Fibroblast of skin of left quadriceps (primary cell): ENCODE results near the gene CHD9.

Source experiments
- DNase-seq, 2 experiments: peaks; one replicate each; pipeline ENCODE4 v3.0.0-alpha.2; 2013; ENCODE audit warnings: low read depth in 2 of 2

CHD9 gene

DNA sequence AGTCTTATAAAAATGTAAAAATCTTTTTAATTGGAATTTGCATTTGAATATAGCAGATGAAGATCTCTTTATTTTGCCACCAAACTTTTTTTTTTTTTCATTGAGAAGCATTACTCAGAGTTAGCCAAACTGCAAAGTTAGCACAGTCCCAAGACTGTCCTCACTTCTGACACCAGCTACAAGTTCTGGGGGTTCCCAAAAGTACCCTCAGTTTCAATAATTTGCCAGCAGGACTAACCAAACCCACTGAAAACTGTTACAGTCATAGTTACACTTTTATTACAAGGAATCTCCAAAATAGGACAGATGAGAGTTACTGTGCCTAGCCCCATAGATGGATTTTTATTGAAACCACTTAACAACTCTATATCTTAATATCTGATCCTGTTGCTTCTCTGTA lies 144.1 kb downstream of the CHD9 start:
- DNase-seq: no peak

DNA sequence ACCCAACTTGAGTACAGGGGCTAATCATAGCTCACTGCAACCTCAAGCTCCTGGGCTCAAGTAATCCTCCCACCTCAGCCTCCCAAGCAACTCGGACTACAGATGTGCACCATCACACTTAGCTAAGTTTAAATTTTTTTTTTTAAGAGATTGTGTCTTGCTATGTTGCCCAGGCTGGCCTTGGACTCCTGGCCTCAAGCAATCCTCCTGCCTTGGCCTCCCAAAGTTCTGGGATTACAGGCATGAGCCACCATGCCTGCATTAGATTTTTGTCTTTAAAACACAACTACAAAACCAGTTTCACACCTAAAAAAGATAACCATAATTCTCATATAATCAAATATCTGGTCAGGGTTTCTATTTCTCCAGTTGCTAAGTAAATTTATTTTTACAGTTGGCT lies 147.1 kb downstream of the CHD9 start:
- DNase-seq: no peak

DNA sequence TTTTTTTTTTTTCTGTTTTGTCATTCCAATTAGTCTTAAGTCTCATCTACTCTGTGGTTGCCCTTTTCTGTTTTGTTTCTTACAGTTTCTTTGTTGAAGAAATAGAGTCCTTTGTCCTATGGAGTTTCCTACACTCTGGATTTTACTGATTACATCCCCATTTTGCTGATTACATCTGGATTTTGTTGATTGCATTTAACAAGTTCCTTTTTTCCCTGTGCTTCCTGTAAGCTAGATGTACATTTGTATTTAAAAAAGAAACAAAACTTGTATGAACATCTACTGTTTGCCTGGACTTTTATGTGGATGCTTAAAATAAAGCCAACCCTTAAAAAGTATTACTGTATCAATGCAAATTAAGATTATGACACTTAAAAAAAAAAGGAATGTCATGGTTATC lies 147.6 kb downstream of the CHD9 start:
- no peak for DNase-seq

DNA sequence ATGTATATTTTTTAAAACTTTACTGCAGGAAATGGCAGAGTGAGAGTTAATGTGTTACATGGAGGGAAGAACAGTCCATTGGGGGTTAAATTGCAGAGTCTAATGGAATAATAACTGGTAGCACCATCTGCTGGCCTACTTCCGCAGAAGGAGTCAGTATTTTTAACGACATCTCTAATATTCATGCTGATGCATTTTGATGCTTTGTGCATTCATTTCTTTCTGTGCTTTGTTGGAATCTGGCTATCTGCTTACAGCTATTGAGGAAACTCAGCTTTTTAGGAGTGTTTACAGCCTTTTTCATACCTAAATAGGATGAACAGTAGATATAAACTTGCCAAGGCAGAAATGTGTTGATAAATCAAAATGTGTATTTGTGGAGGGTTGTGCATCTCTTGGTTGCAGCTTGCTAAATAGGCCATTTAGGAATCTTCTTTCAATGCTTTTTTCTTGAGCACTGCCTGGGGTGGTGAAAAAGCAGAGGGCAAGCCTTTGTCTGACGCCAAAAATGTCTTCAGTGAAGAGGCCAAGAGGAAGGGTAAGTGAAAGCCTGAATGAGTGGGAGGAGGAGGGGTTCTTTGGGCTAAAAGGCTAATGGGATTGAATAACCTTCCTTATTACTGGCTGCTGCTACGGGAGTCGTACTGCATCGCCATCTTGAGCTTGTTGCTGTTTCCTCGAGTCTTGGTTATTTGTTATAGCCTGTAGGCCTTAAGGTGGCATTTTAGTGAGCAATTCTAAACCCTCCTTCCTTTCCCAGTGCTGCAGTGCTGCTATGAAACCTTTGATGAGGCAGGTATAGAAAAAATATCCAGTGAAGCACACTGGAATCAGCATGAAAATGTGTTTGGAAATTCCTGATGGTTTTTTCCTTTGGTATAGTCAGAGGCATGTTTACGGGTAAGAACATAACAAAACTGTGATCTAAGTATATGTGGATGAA lies 153.3 kb downstream of the CHD9 start:
- peak; percentile 66 to 68 for DNase-seq

DNA sequence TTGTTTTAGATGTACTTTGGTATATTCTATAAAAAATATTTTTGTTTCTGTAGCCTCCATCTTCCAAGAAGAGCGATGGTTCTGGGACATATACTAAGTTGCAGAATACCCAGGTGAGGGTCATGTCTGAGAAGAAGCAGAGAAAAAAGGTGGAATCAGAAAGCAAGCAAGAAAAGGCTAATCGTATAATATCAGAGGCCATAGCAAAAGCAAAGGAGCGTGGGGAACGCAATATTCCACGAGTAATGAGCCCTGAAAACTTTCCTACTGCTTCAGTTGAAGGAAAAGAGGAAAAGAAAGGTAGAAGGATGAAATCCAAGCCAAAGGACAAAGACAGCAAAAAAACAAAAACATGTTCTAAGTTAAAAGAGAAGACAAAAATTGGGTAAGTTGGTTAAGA lies 154.6 kb downstream of the CHD9 start:
- no peak for DNase-seq

DNA sequence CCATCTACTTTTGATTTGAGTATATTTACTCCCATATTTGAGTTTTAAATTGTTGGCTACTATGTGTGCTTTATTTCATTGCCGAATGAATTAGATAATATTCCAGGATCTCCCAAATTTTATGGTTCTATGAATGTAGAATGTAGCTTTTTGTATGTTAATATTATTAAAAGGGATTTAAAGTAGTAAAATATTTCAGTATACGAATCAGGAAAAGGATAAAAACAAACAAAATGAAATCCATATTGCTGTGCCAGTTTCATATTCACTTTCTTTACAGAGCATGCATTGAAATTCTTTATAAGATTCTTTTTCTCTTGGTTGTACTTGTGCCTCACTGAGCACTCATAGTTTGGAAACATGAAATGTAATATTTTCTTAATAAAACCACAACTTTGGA lies 155.1 kb downstream of the CHD9 start:
- DNase-seq: no peak

DNA sequence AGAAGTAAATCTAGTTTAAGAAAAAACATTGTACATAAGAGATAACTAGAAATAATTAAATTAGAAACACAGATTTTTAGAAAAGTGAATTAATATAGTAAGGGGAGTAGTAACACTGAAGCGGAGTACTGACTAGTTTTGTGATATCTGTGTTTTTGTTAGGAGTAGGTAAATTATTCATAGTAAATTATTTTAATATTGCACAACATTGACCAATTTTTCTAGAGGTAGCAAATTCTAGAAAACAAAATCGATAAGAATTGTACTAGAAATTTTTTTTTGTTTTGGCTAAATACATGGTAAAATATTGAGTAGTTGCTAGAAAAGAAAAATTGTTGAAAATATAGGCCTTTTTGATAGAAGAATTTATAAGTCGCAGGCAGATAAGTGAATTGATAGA lies 156.5 kb downstream of the CHD9 start:
- DNase-seq: no peak

DNA sequence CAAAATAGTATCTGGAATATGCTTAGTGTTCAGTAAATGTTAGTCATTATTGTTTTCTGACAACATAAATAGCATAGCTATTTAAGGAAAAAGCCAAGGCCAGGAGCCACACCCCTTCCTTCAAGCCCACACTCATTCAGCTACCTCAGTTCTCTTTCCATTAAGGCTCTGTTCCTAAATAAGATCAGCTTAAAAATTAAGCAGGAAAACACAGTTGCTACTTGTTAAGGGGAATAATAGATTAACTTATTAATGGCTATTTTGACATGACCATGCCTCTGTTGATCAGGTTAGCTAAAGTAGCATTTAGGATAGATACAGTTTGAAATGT lies 158.1 kb downstream of the CHD9 start:
- DNase-seq: no peak

DNA sequence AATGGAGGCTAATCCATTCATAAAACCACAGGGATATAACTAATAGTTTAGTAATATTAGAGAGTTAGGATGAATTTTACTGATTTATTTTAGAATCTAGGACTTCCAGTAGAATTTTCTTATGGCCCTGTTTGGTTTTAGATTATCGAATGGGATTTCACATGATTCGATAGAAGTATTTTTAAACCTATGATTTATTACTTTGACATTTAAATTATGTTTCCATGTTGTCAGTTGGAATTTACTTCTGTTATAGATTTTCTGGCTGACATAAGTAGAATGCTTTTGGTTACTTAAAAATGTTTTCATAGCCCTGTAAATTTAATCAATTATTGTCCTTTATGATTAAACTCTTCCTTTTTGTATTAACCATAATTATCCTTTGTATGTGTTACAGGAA lies 158.8 kb downstream of the CHD9 start:
- no peak for DNase-seq

DNA sequence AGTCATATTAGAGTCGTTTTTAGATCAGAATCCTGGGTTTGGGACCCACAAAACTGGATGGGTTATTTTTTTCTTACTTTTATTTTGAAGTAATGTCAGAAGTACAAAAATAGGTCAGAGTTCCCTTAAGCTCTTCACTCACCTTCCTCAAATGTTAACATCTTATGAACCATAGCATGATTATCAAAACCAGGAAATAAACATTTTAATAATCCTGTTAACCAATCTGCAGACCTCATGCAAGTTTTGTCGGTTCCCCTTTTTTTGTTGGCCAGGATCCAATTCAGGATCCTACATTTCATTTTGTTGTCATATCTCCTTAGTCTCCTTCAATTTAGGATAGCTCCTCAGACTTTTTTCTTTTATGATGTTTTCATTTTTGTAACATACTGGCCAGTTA lies 162.0 kb downstream of the CHD9 start:
- no peak for DNase-seq

DNA sequence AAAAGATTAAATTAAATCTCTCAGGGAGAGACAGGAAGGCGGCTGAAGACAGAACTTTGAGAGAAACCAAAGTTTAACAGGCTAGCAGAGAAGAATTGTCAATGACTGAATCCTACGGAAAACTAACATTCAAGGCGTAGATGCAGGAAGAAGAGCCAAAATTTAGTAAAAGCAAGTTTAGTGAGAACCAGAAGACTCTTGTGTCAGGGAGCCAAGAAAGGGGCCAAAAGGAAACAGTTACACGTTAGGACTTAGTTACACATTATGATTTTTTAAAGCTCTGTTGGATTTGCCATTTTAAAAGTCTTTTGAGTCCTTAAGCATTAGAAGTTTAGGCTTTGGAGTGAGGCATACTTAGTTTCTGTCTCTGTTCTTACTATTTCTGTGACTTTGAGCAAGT lies 164.6 kb downstream of the CHD9 start:
- DNase-seq: no peak

DNA sequence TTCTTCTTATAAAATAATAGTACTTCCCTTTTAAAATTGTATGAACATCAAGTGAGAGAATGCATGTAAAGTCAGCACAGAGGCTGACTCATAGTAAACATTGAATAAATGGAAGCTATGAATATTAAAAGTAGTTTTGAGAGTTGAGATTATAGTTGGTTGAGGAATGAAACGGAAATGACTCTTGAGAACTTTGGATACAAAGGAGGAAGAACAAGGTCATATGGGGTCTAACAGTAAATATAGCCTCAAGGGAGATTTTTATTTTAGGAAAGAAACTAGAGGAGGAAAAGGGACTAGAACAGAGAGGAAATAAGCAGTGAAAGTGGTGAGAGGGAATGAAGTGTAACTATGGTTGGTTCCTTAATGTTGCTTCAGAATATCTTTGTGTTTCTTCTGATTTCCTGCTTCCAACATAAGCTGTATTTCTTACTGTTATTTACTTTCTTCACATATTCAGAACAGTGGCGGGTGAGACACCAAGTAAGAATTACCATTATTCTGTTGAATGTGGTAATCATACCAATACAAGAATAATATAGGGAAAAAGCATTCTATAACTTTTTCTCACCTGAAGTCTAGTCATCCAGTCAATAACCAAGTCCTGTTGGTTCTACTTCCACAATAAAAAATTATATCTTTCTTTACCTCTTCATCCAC lies 165.1 kb downstream of the CHD9 start:
- DNase-seq: no peak

DNA sequence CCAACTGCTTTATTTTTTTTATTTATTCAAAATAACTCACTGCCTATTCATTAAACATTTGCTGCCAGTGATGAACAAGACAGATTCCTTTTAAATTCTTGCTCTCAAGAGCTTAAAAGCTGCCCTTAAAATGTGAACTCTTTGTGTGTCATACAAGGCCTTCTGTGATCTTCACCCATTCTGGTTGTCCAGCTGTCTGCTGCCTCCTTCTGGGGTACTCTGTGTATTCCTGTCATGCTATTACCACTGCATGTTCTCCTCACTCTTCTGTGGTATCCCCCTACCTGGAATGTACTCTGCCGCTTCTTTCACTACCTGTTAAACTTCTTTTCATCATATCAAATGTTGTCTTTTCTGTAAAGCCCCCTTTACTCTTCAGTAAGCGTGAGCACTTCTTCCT lies 165.8 kb downstream of the CHD9 start:
- DNase-seq: no peak

DNA sequence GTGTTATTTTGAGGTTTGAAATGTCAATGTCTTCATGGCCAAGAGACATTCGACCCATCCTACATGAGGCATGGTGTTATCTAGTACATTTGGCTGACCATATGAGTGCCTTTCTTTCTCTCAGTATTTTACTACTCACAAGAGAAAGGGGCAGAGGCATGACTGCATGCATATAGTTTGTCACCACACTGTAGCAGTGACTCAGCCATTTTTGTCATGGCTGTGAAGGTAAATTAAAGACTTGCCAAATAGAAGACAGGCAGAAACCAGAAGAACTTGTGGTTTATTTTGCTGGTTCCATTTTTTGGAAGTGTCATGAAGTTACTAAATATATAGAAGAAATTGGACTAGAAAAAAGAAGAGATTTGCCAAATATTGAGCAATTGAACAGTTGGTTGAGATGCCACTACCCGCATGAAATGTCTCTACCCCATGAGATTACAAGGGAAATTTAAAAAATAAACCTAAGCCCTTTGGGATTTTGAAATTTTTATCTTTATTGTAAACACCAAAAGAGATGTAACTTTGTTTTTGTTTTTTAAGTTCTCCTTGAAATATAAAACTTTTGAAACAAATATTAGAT lies 170.3 kb downstream of the CHD9 start:
- DNase-seq: no peak

DNA sequence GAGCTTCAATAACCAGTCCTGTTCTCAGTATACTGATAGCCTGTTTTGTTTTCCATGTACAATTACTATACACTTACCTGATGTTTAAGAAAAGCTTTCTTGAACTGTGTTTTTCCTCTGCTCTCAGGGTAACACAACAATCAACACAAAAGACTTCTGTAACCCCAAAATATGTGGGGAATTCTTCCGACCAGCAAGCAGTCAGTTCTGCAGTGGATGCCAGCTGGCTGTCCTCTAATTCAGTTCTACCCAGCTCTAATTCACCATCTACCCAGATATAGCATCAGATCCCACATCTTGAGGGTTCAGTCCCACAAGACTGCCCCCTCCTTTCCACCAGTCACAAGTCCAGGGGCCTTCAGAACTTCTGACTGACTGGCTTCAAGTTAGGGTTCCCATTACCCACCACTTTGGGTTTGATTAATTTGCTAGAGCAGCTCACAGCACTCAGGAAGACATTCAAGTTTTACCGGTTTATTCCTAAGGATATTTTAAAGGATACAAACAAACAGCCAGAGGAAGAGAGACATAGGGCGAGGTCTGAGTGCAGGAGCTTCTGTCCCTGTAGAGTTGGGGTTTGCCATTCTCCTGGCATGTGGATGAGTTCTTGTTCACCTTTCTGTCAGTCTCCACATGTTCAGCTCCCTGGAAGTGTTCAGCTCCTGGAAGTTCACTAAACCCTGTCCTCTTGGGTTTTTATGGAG lies 178.2 kb downstream of the CHD9 start:
- DNase-seq: no peak

DNA sequence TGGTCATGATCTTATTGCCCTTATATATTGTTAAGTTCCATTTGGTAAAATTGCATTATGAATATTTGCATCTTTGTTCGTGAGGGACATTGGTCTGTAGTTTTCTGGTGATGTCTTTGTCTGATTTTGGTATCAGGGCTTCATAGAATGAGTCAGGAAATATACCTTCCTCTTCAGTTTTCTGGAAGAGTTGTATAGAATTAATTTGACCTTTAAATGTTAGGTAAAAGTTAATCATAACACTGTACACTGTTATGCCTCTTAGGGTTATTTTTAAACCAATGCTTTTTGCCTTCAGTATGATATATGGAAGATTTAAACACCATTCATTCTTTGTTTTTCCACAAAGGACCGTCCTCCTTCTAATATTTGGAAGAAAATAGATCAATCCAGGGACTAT lies 180.0 kb downstream of the CHD9 start:
- no peak for DNase-seq

DNA sequence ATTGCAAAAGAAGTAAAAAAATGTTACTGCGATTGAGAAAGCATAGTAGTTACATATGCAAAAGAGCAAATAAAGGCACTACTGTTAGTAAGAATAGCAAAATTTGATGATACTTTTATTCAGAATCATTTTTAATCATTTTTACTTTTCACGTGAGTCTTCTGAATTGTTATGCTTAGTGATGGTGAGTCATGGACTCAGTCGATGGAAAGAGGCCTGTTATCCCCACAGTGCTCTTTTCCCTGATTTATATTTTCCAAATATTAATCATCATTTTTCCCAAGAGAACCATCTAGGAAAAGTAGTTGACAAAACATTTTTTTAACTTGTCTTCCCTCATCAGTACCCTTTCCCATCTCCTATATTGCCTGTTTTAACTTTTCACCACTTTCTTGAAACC lies 181.1 kb downstream of the CHD9 start:
- no peak for DNase-seq

DNA sequence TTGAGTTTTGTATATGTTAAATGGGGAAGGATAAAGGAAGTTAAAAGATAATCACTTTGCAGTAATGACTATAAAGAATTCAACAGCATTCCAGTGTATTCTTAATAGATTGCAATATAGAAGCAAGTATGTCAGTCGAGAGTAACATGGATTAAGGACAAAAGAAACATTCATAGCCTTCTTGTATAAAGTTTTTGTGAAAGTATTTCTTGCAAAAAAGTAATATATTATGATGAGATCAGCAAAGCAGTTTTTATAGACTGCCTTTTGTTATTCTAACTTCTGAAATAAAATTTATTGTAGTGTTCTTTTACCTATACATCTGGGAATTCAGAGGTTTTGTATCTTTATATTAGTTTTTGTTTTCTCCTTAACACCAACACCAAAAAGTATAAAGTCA lies 194.5 kb downstream of the CHD9 start:
- no peak for DNase-seq

DNA sequence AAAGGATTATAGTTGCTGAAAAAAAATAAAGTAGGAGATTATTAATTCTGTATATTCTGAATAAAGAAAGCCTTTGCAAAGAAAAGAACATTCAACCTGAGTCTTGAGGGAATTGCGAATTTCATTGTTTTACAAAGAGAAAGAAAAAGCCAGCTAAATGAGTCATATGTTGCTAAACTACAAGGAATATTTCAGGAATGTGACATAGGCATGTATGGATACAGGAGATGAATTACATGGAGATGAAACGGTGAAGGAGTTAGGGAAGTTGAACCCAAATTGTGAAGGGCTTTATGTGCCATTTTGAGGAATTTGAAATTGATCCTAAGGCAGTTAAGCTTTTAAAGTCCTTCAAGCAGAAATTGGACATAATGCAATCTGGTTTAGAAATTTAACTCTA lies 202.2 kb downstream of the CHD9 start:
- peak; percentile 33 to 37 for DNase-seq

DNA sequence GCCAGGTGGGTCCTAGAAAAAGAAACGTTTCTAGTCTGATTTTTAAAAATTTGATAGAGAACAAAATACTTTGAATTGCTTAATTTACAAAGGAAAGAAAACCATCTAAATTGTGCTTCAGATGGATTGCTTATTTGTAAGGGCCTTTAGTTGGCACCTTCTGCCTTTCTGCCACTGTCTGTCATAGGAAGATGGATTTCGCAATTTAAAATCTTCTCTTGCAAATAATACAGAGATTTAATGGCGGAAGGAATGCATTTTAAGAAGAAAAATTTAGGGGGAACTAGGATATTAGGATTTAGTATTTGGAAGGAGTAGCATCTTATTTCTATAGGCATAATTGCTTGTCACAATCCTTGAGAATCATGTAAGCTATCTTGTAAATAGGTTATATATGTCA lies 204.0 kb downstream of the CHD9 start:
- DNase-seq: no peak

DNA sequence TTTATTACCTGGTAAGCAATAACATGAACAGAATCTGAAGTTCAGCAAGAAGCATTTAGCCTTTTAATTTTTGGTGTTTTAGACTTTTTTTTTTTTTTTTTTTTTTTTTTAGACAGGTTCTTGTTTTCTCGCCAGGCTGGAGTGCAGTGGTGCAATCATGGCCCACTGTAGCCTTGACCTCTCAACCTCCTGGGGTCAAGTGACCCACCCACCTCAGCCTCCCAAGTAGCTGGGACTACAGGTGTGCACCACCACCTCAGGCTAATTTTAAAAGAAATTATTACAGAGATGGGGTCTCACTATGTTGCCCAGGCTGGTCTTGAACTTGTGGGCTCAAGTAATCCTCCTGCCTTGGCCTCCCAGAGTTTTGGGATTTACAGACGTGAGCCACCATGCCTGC lies 206.5 kb downstream of the CHD9 start:
- no peak for DNase-seq

DNA sequence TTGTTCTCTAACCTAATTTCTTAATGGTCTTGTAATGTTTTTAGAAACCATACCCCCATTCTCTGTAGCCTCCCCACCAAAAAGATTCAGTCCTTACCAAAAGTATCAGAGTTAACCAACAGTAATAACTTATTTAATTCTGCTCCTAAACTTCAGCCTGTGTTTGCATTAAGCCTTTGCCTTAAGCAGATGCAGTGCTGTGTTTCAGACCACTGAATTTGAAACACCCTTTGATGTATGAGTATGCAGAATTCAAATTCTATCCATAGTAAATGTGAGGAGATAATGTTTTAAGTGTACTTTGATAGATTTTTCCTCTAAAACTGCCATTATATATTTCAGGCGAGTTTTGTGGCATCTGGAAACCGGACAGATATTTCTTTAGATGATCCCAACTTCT lies 207.9 kb downstream of the CHD9 start:
- no peak for DNase-seq

DNA sequence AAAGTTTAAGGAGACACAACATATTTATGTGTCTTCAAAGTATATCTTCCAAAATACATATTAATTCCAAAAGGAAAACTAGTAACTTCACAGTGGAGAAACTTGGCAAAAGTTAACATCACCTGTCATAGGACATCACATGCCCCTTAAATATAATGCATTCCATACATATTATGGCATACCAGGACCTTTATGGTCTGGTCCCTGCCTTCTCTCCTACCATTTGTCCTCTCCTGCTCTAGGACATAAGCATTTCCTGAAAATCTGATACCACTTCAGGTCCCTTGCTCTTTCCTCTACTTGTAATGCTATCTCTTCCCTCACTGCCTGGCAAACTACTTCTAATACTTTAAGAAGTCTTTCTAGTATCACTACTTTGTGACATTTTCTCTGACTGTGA lies 211.4 kb downstream of the CHD9 start:
- no peak for DNase-seq
